Measurements from ENCODE around the gene GGT1.
"Not testable (repeated sequence)": the region's sequence is repeated elsewhere in the genome, so short reads cannot be mapped to it uniquely, and the experiment has no call there.

GGT1 gene

DNA sequence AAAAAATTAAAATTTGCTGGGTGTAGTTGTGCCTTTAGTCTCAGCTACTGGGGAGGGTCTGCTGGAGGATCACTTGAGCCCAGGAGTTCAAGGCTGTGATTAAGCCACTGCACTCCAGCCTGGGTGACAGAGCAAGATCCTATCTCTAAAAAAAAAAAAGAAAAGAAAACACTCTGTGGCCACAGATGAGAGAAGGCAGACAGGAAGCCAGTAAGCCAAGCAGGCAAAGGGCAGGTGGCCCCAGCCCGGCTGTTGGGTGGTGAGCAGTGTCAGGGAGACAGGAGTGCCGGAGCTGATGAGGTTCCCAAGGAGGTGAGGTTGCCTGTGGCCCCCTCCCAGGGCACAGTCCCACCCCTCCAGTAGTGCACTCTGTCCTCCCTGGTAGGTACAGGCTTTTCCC is 19.6 kb downstream of the GGT1 start:
- H3K36me3 ChIP-seq (ENCODE audit: insufficient read depth, low read length); H3K79me2 ChIP-seq (ENCODE audit: control insufficient read depth, insufficient read depth, low read length, unreplicated experiment); H3K4me3 ChIP-seq (ENCODE audit: low read depth, low read length); H3K27ac ChIP-seq (ENCODE audit: low read depth, low read length); H2AFZ ChIP-seq (ENCODE audit: low read length, unreplicated experiment); H3K4me1 ChIP-seq (ENCODE audit: control insufficient read depth, insufficient read depth, low read length, unreplicated experiment); H3K27me3 ChIP-seq (ENCODE audit: insufficient read depth, low read length): not testable (repeated sequence)

DNA sequence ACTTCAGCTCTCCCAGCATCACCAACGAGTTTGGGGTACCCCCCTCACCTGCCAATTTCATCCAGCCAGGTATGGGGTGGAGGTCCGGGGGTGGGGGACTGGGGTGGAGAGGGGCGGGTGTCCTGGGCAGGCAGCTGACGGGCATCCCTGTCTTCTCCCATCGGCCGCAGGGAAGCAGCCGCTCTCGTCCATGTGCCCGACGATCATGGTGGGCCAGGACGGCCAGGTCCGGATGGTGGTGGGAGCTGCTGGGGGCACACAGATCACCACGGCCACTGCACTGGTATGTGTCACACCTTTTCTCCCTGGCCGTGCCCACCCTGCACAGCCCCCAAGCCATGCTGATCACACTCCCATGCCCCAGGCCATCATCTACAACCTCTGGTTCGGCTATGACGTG is 24.9 kb downstream of the GGT1 start:
- H3K27ac ChIP-seq (ENCODE audit: low read depth, low read length); H3K4me1 ChIP-seq (ENCODE audit: control insufficient read depth, insufficient read depth, low read length, unreplicated experiment); H2AFZ ChIP-seq (ENCODE audit: low read length, unreplicated experiment); H3K79me2 ChIP-seq (ENCODE audit: control insufficient read depth, insufficient read depth, low read length, unreplicated experiment); H3K4me3 ChIP-seq (ENCODE audit: low read depth, low read length); H3K36me3 ChIP-seq (ENCODE audit: insufficient read depth, low read length); H3K27me3 ChIP-seq (ENCODE audit: insufficient read depth, low read length): not testable (repeated sequence)

DNA sequence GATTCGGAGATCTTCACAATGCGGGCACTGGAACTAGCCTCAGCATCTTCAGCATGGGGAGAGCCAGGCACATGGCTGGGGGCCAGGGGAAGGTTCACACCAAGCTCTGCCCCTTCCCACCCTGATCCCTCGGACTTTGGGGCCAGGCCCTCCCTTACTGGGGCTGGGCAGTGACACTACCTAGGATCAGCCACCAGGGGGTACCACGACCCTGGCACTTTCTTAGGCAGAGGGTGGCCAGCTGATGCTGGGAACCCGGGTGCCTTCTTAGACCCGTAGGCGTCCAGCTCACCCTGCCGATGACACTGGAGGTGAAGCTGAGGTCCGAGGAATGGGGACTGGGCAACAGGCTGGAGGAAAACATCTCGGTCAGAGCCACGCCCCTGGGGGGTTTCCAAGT is 26.1 kb downstream of the GGT1 start:
- H3K4me1 ChIP-seq (ENCODE audit: control insufficient read depth, insufficient read depth, low read length, unreplicated experiment); H3K79me2 ChIP-seq (ENCODE audit: control insufficient read depth, insufficient read depth, low read length, unreplicated experiment); H3K27me3 ChIP-seq (ENCODE audit: insufficient read depth, low read length); H3K36me3 ChIP-seq (ENCODE audit: insufficient read depth, low read length); H3K27ac ChIP-seq (ENCODE audit: low read depth, low read length); H3K4me3 ChIP-seq (ENCODE audit: low read depth, low read length); H2AFZ ChIP-seq (ENCODE audit: low read length, unreplicated experiment): not testable (repeated sequence)

DNA sequence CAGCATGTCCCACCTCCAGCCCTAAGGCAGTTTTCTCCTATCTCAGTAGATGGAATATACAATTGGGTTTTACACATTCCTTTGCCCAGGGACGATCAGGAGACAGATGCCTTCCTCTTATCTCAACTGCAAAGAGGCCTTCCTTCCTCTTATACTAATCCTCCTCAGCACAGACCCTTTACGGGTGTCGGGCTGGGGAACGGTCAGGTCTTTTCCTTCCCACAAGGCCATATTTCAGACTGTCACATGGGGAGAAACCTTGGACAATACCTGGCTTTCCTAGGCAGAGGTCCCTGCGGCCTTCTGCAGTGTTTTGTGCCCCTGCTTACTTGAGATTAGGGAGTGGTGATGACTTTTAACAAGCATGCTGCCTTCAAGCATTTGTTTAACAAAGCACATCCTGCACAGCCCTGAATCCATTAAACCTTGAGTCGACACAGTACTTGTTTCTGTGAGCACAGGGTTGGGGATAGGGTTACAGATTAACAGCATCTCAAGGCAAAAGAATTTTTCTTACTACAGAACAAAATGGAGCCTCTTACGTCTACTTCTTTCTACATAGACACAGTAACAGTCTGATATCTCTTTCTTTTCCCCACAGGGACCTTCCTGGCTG is 27.9 kb downstream of the GGT1 start:
- H3K4me3 ChIP-seq (ENCODE audit: low read depth, low read length); H3K27me3 ChIP-seq (ENCODE audit: insufficient read depth, low read length); H3K36me3 ChIP-seq (ENCODE audit: insufficient read depth, low read length); H3K79me2 ChIP-seq (ENCODE audit: control insufficient read depth, insufficient read depth, low read length, unreplicated experiment); H2AFZ ChIP-seq (ENCODE audit: low read length, unreplicated experiment); H3K27ac ChIP-seq (ENCODE audit: low read depth, low read length); H3K4me1 ChIP-seq (ENCODE audit: control insufficient read depth, insufficient read depth, low read length, unreplicated experiment): not testable (repeated sequence)

DNA sequence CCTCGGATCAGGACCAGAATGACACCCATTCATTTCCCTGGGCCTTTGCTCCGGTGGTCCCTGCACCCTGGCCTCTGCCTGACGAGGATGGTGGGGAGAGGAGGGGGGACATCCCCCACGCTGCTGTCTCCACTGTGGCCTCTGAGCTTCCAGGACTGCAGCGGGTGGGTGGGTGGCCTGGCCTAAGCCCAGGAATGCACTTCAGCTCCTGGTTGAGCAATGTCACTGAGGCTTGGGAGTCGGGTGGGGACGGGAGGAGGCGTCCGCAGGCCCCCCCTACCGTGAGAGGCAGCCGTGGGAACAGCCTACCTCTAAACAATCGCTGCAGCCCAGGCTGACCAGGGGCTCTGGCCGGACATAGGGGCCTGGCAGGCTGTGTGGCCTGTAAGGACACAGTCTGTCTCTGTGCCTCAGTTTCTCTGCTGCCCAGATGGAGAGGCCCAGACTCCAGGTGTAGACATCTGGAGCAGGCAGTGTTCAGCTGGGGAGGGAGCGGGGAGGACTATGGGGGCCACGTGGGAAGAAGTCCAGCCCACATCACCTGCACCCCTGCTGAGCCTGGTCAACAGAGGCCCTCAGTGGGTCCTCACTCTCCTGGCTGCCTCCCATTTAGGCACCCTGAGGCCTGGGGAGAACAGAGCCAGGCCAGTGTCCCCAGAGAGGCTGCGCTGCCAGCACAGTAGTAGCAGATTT is 28.6 kb downstream of the GGT1 start:
- not testable (repeated sequence) for H3K79me2 ChIP-seq (ENCODE audit: control insufficient read depth, insufficient read depth, low read length, unreplicated experiment); H3K36me3 ChIP-seq (ENCODE audit: insufficient read depth, low read length); H3K27ac ChIP-seq (ENCODE audit: low read depth, low read length); H3K4me3 ChIP-seq (ENCODE audit: low read depth, low read length); H3K27me3 ChIP-seq (ENCODE audit: insufficient read depth, low read length); H2AFZ ChIP-seq (ENCODE audit: low read length, unreplicated experiment); H3K4me1 ChIP-seq (ENCODE audit: control insufficient read depth, insufficient read depth, low read length, unreplicated experiment)

DNA sequence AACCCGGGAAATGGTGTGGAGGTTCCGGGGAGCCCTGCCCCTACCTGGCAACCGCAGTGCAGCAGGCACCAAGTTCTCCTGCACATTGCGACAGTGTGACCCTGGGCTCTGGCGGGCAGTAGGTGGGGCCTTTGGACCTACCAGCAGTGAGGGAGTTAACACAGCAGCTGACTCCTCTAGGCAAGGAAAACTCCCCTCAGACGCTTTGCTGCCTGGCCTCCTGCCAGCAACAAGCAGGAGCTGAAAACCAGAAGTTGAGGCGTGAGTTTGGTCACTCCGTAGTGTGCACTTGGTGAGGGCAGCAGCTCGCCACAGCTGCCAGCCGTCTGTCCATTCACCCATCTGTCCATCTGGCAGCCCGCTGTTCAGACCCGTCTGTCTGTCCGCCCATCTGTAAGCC is 29.6 kb downstream of the GGT1 start:
- not testable (repeated sequence) for H3K79me2 ChIP-seq (ENCODE audit: control insufficient read depth, insufficient read depth, low read length, unreplicated experiment); H3K4me3 ChIP-seq (ENCODE audit: low read depth, low read length); H3K4me1 ChIP-seq (ENCODE audit: control insufficient read depth, insufficient read depth, low read length, unreplicated experiment); H2AFZ ChIP-seq (ENCODE audit: low read length, unreplicated experiment); H3K27me3 ChIP-seq (ENCODE audit: insufficient read depth, low read length); H3K36me3 ChIP-seq (ENCODE audit: insufficient read depth, low read length); H3K27ac ChIP-seq (ENCODE audit: low read depth, low read length)

DNA sequence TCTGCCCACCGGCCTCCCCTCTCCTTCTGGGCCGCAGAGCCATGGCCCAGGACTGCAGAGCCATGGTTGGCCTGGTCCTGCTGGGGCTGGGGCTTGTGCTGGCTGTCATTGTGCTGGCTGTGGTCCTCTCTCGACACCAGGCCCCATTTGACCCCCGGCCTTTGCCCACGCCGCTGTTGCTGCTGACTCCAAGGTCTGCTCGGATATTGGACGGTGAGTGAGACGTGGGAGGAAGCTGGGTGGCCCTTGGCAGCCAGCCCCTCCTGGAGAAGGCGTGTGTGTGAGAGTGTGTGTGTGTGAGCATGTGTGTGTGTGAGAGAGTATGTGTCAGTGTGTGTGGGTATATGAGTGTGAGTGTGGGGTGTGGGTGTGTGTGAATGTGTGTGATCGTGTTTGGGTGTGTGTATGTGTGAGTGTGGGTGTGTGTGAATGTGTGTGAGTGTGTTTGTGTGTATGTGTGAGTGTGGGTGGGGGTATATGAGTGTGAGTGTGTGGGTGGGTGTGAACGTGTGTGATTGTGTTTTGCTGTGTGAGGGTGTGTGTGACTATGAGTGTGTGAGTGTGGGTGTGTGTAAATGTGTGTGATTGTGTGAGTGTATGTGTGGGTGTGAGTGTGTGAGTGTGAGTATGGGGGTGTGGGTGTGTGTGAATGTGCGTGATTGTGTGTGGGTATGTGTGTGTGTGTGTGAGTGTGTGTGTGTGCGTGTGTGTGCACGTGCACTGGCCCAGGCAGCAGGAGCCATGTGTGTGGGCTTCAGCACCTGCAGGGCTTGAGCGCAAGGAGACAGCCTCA is 30.4 kb downstream of the GGT1 start:
- not testable (repeated sequence) for H3K27me3 ChIP-seq (ENCODE audit: insufficient read depth, low read length); H3K27ac ChIP-seq (ENCODE audit: low read depth, low read length); H3K4me3 ChIP-seq (ENCODE audit: low read depth, low read length); H2AFZ ChIP-seq (ENCODE audit: low read length, unreplicated experiment); H3K36me3 ChIP-seq (ENCODE audit: insufficient read depth, low read length); H3K79me2 ChIP-seq (ENCODE audit: control insufficient read depth, insufficient read depth, low read length, unreplicated experiment); H3K4me1 ChIP-seq (ENCODE audit: control insufficient read depth, insufficient read depth, low read length, unreplicated experiment)

DNA sequence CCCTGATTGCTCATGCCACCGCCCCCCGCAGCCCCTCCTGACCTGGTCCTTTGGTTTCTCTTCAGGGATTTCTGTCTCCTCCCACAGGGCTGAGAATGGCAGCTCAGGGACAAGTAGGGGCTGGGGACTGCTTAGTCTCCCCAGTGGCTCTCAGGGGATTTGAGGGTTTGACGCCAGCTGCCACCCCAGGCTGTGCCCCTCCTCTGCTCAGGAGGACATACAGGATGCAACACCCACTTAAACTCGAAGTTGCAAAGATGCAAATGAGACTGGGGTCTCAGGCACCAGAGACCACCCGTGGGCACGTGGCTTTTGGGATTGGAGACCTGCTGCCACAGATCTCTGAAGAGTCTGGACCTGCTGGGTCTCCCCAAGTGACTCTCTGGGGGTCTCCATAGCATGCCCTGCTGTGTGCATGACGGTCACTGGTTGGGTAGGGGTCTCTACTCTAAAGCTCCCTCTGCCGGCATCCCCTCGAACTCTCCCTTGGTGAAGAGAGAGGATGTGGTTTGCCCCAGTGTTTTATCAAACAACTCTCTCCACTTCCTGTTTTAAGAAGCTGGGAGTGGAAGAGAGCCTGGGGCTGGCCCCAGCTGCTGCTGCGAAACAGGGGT is 31.9 kb downstream of the GGT1 start:
- not testable (repeated sequence) for H3K4me3 ChIP-seq (ENCODE audit: low read depth, low read length); H3K4me1 ChIP-seq (ENCODE audit: control insufficient read depth, insufficient read depth, low read length, unreplicated experiment); H3K79me2 ChIP-seq (ENCODE audit: control insufficient read depth, insufficient read depth, low read length, unreplicated experiment); H2AFZ ChIP-seq (ENCODE audit: low read length, unreplicated experiment); H3K27ac ChIP-seq (ENCODE audit: low read depth, low read length); H3K27me3 ChIP-seq (ENCODE audit: insufficient read depth, low read length); H3K36me3 ChIP-seq (ENCODE audit: insufficient read depth, low read length)

DNA sequence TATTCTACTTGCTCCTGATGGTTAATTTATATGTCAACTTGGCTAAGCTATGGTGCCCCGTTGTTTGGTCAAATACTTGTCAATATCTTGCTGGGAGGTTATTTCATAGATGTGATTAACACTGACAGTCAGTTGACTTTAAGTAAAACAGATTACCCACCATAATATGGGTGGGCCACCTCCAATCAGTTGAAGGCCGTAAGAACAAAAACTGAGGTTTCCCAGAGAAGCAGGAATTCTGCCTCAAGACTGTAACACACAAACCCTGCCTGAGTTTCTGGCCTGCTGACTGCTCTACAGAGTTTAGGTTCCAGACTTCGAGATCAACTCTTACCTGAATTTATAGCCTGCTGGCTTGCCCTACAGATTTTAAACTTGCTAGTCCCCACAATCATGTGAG is 33.5 kb downstream of the GGT1 start:
- not testable (repeated sequence) for H3K4me3 ChIP-seq (ENCODE audit: low read depth, low read length); H3K36me3 ChIP-seq (ENCODE audit: insufficient read depth, low read length); H3K27ac ChIP-seq (ENCODE audit: low read depth, low read length); H3K79me2 ChIP-seq (ENCODE audit: control insufficient read depth, insufficient read depth, low read length, unreplicated experiment); H3K4me1 ChIP-seq (ENCODE audit: control insufficient read depth, insufficient read depth, low read length, unreplicated experiment); H3K27me3 ChIP-seq (ENCODE audit: insufficient read depth, low read length); H2AFZ ChIP-seq (ENCODE audit: low read length, unreplicated experiment)

DNA sequence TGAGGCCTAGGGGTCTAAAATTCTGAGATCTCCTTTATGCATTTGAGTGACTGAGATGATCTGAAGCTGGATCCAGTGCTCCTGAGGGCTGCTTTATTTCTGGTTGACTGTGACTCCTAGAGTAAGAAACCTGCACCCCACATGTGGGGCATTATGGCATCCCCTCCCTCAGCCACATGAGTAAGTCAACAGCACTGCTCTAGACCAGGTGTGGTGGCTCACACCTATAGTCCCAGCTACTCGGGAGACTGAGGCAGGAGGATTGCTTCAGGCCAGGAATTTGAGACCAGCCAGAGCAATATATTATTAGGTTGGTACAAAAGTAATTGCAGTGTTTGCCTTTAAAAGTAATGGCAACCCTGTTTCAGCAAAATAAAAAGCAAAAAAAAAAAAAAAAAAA is 39.3 kb downstream of the GGT1 start:
- H3K27me3 ChIP-seq (ENCODE audit: insufficient read depth, low read length); H3K4me1 ChIP-seq (ENCODE audit: control insufficient read depth, insufficient read depth, low read length, unreplicated experiment); H3K36me3 ChIP-seq (ENCODE audit: insufficient read depth, low read length); H3K27ac ChIP-seq (ENCODE audit: low read depth, low read length); H3K79me2 ChIP-seq (ENCODE audit: control insufficient read depth, insufficient read depth, low read length, unreplicated experiment); H2AFZ ChIP-seq (ENCODE audit: low read length, unreplicated experiment); H3K4me3 ChIP-seq (ENCODE audit: low read depth, low read length): not testable (repeated sequence)

DNA sequence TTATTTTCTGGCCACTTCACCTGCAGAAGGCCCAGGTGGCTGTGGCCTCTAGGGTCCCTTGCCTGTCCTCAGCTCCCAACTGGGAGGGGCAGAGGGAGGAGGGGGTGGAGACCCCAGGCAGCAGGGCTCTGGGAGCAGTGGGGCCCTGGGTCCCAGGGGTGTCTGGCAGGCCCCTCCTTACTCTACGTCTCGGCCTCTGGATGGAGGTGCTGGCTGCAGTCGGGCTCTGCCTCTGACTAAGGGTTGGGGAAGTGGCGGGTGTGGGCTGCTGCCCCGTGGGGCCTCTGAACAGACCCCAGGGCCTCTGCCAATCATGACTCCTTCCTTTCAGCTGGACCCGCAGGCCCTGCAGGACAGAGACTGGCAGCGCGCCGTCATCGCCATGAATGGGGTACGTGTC is 41.4 kb downstream of the GGT1 start:
- not testable (repeated sequence) for H3K4me1 ChIP-seq (ENCODE audit: control insufficient read depth, insufficient read depth, low read length, unreplicated experiment); H3K79me2 ChIP-seq (ENCODE audit: control insufficient read depth, insufficient read depth, low read length, unreplicated experiment); H3K36me3 ChIP-seq (ENCODE audit: insufficient read depth, low read length); H3K27me3 ChIP-seq (ENCODE audit: insufficient read depth, low read length); H3K4me3 ChIP-seq (ENCODE audit: low read depth, low read length); H2AFZ ChIP-seq (ENCODE audit: low read length, unreplicated experiment); H3K27ac ChIP-seq (ENCODE audit: low read depth, low read length)
